Right ventricle myocardium inferior (tissue), 1 donor: ENCODE data around the gene HMGXB4. TPM values are rescaled to one million over a fixed set of nuclear protein-coding genes. Genes with fewer than 3 reads are reported as not detected.
A peak's percentile ranks its signal among the peaks of the same experiment; 100 is the strongest.

Source experiments
- ATAC-seq: fragments of 200-7000 bp; cut with Tn5 transposase; one replicate; pipeline ENCODE4 v1.9.1; 2020; ENCODE audit warnings: mild to moderate bottlenecking, moderate library complexity
- DNase-seq: peaks from one replicate; pipeline ENCODE4 v3.0.0; 2021; ENCODE audit errors: missing footprints
- intact Hi-C: fragments of 100-400 bp; cut with DNase I; formaldehyde crosslinking; loops from one replicate; pipeline ENCODE4 v1.11.0; 2022
- total RNA-seq: library from RNA; stranded (reverse); fragmentation: NEBNext Ultra II Directional; extraction: Animal tissue kit (Norgen Biotek cat#: 25700); gene quantifications from one replicate; pipeline ENCODE4 v1.2.1, GENCODE V29; 2021
- donor health status: DM: no; HTN: yes; CAD: no; lungs with severe emphysema.

Gene HMGXB4
- total RNA-seq, 1 donor from 2014 or later, result 9.4 TPM

DNA sequence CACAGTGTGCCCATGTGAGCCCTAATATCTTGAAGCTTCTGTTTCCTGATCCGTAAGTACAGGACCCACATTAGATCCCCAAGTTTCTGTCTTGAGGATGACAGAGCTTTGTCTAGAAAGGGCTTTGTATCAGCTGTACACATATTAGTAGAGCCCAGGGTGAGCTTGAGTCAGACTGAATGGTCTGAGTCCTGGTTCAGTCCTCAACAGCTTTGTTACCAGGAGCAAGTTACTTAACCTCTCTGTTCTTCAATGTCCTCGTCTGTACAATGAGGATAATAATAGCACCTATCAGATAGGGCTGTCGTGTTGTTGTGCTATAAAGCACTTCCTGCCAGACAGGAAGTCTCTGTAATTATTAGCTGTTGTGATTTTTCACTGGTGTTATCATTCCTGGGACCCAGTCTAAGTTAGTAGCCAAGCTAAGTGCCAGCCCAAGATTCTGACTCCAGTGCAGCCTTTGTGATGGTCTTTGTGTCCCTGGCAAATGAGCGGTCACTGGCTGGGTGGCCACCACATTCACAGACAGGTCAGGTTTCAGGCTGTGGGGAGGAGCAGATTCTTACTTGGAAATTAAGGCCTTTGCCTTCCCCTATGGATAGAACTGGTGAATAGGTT, 49.2 kb downstream of the HMGXB4 start:
- ATAC-seq (no peak), DNase-seq (no peak)
- intact Hi-C loops, result no loop called here

DNA sequence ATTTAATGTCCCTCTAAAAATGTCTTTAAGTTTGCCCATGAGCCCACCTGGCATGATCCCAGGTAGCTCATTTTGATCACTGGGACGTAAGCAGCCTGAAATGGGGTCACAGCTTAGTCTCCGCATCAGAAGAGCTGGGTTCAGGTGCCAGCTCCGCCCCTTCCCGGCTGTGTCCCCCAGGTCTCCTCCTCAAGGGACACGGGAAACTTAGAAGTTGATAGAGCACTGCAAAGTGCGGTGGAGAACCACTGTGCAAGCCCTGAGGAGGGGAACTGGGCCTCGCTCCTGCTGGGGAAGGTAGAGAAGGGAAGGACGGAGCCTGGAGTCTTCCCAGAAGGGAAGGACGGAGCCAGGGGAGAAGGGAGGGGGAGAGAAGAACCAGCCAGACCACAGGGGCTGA, 50.1 kb downstream of the HMGXB4 start:
- intact Hi-C loops, result no loop called here
- no peak for ATAC-seq
- DNase-seq, result no peak

DNA sequence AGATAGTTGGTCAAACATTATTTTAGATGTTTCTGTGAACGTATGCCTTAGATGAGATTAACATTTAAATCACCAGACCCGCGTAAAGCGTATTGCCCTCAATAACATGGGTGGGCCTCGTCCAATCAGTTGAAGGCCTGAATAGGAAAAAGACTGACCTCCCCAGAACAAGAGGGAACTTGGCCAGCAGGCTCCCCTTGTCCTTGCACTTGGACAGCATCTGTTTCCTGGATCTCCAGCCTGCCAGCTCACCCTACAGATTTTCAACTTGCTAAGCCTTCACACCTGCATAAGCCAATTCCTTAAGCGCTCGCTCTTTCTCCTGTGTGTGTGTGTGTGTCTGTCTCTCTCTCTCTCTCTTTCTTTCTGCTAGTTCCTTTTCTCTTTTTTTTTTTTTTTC, 50.6 kb downstream of the HMGXB4 start:
- ATAC-seq (no peak), DNase-seq (no peak)
- intact Hi-C loops, result no loop called here

DNA sequence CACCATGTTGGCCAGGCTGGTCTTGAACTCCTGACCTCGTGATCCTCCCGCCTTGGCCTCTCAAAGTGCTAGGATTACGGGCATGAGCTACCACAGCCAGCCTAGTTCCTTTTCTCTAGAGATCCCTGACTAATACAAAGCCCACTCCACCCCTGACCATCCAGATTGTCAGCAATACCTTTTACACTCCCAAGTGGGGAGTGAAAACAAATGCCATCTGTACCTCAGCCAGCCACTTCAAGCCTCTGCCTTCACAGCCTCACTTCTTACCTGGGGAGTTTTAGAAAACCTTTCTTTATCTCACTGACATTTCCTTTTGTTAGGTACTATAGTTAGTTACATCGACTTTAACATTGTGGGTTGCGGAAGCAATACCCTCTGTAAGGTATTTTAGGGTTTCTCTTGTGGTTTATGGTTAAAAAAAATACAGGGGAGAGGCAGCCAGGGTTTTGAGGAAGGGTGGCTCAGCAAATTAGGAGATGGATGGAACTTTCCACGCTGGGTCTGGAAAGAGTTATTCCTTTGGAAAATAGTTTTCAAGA, 51.3 kb downstream of the HMGXB4 start:
- DNase-seq, result no peak
- no peak for ATAC-seq
- intact Hi-C loops, result no loop called here

DNA sequence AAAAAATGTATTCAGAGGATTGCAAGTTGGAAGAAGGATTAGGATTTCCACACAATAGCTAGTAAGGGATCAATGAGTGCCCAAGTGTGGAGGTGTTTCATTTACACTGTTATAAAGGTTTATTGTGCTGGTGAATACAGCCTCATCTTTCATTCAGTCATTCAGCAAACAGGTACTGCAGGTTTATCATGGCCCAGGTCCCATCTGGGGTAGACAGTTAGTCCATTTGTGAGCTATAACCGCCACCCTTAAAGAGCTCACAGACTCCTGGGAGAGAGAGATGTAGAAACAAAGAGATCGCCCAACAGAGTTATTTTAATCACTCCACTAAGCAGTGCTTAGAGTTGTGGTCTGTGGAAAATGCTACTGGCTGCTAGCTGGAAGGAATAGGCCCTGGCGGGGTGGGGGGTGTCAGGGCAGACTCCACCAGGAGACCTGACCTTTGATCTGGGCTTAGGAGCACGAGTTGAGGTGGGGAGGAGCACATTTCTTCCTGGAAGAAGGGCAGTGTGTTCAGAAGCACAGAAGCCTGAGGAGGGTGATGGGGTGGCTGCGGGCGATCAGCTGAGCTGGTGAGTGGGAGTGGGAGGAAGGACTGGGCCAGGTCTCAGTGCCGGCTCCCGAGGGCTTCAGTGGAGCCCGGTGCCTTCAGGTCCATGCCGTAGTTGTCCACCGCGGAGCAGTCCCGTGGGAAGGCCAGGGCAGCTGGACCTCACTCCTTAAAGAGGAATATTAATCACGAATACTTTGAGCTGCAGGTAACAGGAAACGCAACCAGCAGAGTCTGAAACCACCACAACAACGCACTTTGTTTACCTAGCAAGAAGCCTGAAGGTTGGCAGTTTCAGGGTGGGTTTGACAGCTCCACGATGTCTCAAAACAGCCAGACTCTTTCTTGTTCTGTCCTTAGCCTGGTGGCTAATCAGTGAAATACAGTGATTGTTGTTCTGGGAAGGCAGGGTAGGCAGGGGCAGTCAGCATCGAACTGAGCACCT, 53.6 kb downstream of the HMGXB4 start:
- ATAC-seq (no peak), DNase-seq (peak; percentile 42)
- intact Hi-C loops, result loop anchor here (5.0 kb wide), 1 partner anchor 54 kb away; the partner anchor contains the start of gene HMGXB4

DNA sequence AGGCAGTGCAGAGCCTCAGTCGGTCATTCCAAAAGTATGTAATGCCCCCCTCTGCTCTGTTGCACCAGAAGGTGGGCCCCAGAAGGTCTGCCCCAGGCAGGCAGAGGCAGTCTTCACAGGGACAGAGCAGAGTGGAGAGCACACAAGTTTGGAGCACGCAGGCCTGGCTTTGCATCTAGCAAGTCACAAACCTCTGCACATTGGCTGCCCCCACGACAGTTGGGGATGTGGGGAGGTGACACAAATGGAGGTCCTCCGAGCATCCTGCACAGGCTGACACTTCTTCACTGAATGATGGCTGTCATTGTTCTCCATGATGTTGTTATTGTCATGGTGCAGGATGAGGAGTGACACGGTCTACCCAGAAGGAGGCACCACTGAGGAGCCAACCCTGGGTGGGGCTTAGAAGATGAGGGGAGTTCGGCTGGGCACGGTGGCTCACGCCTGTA, 54.3 kb downstream of the HMGXB4 start:
- no peak for ATAC-seq
- intact Hi-C loops, result loop anchor here (5.0 kb wide), 1 partner anchor 54 kb away; the partner anchor contains the start of gene HMGXB4
- DNase-seq, result no peak

DNA sequence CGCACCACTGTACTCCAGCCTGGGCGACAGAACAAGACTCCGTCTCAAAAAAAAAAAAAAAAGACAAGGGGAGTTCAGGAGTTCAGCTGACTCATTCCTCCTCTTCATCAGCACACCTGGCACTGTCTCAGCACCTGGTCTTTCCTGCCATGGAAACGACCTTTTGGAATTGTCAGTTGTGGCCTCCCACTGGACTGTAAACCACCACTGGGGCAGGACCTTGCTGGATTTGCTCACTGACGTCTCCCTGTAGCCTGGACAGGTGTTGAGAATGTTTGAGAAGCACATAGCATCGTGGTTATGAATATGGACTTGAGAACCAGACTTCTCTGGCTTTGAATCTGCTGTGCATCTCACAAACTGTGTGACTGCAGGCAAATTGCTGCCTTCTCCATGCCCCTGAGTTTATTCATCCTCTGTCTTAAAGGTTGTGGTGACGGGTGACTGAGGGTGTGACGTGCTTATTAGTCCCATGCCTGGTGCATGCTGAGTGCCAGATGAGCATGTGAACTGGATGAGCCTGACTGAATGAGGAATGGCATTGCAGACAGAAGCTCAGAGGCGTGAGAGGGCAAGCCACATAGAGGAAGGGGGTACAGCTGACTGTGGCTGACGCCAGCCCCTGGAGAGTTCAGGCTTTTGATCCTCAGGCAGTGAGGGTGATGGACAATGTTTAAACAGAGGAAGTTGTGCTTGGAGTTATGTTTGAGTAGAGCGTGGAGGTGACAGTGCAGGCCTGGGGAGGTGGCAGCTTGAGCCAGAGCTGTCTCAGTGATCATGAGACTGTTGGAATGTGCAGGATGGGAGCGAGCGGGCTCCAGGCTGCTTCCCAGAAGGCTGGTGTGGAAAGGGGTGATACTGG, 55.1 kb downstream of the HMGXB4 start:
- intact Hi-C loops, result loop anchor here (1.0 to 5.0 kb wide), 2 partner anchors 18 to 55 kb away; partner anchors contain the start of gene HMGXB4
- ATAC-seq (peak; percentile 40), DNase-seq (peak; percentile 66)

DNA sequence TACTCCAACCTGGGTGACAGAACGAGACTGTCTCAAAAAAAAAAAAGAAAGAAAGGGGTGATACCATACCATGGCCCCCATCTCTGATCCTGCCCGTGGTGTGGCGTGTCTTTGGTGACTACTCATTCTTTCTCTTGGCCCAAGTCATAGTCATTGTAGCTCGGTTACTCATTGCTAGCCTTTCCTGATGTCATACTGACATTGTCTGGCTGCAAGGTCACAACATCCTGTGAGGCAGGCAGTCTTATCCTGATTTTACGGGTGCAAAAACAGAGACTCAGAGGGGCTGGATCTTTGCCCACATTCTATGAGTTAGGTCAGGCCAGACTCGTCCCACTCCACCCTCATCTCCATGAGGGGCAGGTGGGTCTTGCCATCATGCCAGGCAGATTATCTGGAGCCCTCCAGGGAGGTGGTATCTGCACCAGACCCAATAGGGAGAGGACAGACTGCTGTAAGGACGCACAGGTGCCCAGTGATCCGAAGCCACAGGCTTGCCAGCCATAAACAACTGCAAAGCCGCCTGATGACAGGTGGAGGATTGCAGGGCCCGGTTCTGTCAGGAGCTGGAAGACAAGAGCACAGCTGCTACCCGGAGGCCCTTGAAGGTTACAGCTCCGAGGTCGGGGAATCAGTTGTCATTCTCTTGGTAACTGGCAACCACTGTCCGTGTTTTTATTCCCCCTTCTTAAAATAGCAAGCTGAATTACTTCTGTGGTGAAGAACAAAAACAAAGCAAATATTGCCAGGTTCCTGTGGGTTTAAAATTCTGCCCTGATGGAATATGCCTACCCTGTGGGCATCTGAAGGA, 56.2 kb downstream of the HMGXB4 start:
- ATAC-seq (peak; percentile 58), DNase-seq (peak; percentile 68)
- intact Hi-C loops, result loop anchor here (1.0 to 5.0 kb wide), 2 partner anchors 17 to 56 kb away; partner anchors contain the start of gene HMGXB4

DNA sequence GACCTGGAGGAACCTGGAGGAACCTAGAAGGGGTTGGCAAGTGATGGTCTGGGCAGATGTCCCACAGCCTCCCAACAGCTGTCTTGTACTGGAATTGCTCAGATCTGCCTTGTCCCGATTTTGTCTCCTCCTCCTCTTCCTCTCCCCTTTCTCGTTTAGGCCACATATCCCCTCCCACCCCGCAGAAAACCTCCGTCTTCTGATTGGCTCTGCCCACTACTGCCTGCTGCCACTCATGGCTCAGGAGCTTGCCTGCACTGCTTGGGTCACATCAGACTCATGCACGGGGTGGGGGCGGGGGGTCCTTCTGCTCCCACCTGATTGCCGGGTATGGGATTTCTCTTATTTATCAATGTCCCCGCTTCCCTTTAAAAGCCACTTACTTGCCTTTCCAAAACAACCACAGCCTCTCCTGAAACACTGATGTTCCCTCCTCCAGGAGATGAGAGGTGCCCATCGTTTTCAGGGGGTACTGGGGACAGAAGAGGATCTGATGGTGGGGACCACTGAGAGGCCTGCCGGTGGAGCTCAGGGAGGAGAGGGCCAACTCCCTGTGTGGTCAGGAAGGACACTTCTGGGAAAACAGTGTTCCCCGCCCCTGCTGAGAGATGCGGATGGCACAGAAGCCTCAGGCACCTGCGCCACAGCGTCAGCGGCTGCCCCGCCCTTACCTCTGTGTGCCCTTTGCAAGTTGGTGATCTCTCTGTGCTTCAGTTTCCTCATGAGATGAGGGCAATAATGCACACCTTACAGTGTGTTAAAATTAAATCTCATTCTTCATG, 57.1 kb downstream of the HMGXB4 start:
- no peak for DNase-seq
- peak; percentile 27 for ATAC-seq
- intact Hi-C loops, result loop anchor here (5.0 kb wide), 1 partner anchor 57 kb away; the partner anchor contains the start of gene HMGXB4

DNA sequence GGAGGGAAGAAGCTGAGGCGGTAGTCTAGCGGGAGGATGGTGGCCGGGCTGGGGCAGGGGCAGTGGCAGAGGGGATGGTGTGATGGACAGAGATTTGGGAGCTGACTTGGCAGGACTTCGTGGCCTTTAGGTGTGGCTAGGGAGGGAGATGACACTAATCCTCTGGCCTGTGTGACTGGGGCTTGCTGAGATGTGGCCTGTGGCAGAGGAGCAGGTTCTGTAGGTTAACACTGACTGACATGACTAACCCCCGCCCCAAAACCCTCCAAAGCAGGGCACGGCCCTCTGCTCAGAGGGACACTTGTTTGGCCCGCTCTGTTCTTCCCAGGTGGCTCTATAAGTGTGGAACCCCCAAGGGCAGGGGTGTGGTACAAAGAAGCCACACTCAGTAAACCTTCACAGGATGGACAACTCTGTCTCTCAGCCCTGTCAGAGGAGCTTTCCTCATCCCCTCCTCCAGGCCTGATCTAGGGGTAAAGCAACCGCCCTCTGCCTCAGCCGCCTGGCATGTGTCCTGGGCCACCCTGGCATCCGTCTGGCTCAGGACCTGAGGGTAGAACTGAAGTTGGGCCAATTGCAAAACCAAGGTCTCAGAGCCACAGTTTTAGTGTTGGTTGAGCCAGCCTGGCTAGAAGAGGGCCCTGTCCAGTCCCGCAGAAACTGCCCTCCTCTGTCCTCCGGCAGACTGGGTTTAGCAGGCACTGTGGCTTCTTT, 58.0 kb downstream of the HMGXB4 start:
- intact Hi-C loops, result no loop called here
- peak; percentile 23 for ATAC-seq
- DNase-seq, result peak; percentile 50

DNA sequence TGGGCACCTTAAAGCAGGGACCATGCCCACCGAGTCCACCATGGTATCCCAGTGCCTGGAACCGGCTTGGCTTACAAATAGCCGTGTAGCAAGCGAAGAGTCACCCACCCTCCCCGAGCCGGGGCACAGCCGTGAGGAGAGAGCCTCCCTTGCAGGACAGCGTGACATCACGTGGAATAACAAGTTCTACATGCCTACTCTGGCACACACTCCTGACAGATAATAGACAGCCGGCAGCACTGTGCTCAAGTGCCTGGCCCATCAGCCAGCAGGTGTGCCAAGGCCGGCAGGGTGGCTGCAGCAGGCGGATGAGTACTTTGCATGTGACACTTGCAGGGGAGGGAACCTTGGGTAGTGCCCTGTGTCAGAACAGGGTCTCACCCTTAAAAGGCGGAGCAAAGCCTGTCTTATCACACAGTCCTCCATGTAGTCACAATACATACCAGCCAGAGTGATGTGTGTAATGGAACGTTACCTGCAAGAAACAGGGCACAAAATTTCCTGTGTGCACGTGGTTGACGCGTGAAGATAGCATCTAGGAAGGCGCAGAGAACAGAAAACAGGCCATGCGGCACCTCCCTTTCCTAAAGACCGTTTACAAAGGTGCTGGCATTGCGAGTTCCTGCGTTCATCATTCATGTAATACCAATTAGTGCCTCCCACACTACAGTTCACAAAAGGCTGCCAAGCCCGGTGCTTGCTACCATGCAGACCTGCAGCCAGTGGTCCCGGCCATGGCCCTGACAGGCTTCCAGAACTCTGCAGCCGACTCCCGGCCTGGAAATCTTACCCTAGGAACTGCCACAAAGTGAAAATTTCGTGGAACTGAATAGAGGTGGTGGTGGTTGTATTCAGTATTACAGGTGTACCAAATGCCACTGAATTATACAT, 58.8 kb downstream of the HMGXB4 start:
- intact Hi-C loops, result no loop called here
- DNase-seq (peak; percentile 79), ATAC-seq (peak; percentile 74)

DNA sequence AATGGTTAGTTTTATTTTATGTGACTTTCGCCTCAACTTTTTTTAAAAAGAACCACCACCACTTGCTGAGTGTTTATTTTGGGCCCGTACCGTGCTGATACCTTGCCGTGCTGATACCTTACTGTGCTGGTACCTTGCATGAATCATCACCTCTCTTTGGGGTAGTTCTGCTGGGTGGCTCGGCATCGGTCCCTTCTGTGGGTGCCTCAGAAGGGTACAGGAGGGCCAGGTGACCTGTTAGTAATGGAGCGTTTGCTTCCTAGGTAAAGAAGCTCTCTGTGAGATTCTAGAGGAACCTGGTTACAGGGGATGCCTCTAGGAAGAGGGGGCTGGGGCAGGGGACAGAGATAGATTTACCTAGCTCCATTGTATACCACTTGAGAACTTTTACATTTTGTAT, 59.5 kb downstream of the HMGXB4 start:
- ATAC-seq, result no peak
- DNase-seq, result no peak
- intact Hi-C loops, result no loop called here

DNA sequence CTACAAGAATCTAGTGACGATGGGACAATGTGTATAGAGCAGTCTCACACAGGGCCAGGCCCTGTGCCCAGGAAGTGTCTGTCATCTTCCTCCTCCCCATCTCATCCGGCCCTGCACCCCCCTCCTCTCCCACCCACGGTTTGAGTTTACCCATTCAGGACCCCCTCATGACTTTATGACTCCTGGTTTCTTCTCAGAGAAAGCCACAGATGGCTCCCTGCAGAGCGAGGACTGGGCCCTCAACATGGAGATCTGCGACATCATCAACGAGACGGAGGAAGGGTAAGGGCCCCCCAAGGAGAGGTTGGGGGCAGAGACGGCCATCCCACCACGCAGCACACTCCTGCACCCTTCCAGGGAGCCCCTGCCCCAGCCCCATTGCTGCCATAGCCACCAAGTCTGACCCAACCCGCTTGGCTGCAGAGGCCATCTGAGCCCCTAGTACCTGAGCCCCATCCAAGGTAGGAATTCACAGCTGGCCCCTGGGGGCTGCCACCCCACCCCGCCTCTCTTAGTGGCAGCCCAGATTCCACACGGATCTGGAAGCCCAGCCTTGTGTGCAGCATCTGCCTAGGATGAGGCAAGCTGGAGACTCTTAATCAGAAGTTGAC, 60.5 kb downstream of the HMGXB4 start:
- DNase-seq, result peak; percentile 20
- no peak for ATAC-seq
- intact Hi-C loops, result no loop called here

DNA sequence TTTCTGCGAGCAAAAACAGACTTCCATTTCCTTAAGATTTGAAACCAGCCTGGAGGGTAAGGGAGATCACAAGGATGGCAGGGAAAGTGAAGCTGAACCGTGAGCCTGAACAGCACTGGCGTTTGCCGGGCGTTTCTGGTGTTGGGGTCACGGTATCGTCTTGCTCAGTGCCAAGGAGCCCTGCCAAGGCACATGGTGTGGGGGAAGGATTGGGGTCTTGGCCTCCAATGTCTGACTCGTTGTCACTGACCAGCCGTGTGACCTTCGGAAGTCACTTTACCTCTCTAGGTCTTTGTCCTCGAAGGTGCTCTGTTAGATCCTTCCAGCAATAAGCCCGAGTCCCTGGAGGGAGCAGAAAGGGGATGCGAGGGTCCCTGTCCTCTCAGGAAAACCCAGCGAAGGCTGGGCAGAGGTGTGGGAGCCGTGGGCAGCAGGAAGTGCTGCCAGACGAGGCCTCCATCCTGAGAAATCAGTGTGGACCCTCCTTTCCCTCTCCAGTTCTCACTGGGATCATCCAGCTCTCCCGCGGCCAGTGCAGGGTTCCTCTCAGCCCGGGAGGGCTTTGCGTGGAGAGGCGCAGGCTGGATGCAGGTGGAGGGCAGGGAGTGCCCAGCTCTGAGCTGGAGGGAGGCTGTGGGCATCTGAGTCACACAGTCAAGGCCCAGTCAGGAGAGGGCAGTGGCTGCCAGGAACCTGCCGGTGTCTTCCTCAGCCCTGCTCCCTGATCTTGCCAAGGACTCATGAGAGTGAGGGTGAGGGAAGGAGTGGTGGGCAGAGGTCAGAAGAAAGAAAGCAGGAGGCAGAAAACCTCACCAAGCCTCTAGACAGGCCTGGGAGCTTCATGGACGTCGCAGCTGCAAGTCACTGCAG, 61.3 kb downstream of the HMGXB4 start:
- no peak for ATAC-seq
- intact Hi-C loops, result no loop called here
- no peak for DNase-seq
